GM11168 (cell line): ENCODE data around the gene ZBTB48.
"Not testable (repeated sequence)": the region's sequence is repeated elsewhere in the genome, so short reads cannot be mapped to it uniquely, and the experiment has no call there.

Experiments used
- in situ Hi-C: fragments of 300-500 bp; cut with MboI; formaldehyde crosslinking; loops from one replicate; pipeline ENCODE4 v1.12.0; 2022; ENCODE audit warnings: low sequenced_read_pairs; ENCODE audit not compliant: unreplicated experiment

ZBTB48 gene

DNA sequence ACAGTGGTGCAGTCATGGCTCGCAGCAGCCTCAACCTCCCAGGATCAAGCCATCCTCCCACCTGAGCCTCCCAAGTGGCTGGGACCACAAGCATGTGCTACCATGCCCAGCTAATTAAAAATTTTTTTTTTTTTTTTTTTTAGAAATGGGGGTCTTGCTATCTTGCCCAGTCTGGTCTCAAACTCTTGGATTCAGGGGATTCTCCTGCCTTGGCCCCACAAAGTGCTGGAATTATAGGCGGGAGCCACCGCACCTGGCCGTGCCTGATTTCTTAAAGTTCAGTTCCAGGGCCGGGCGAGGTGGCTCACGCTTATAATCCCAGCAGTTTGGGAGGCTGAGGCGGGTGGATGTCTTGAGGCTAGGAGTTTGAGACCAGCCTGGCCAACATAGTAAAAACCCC is 51.3 kb downstream of the ZBTB48 start:
- in situ Hi-C loops: no loop called here

DNA sequence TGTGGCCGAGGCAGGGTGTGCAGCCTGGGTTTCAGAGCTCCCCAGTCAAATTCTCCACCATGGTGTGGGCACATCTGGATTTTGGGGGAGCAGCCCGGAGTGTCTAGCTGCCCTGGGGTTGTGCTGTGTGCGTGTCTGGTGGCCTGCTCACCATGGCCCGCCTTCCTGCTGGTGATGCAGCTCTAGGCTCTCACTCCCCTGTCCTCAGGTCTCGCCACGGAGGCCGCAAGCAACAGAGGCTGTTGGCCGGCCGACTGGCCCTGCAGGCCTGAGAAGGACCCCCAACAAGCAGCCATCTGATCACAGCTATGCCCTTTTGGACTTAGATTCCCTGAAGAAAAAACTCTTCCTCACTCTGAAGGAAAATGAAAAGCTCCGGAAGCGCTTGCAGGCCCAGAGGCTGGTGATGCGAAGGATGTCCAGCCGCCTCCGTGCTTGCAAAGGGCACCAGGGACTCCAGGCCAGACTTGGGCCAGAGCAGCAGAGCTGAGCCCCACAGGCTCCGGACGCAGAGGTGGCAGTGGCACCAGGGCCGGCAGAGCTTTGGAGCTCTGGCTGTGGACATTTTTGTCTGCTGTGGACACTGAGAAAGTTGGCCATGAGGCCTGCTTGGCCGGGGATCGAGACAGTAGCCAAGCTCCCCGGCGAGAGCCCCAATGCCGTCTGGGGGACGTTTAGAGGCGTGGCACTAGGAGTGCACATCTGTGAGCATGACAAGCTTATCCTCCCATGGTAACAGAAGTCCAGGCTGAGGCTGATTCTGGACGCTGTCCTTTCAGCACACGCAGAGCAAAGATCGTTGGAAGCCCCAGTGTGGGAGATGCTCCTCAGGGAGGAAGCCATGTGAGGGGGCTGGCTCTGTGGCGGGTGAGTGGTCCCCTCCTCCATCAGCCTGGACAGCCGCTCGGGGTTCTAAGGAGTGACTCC is 53.1 kb downstream of the ZBTB48 start:
- in situ Hi-C loops: no loop called here

DNA sequence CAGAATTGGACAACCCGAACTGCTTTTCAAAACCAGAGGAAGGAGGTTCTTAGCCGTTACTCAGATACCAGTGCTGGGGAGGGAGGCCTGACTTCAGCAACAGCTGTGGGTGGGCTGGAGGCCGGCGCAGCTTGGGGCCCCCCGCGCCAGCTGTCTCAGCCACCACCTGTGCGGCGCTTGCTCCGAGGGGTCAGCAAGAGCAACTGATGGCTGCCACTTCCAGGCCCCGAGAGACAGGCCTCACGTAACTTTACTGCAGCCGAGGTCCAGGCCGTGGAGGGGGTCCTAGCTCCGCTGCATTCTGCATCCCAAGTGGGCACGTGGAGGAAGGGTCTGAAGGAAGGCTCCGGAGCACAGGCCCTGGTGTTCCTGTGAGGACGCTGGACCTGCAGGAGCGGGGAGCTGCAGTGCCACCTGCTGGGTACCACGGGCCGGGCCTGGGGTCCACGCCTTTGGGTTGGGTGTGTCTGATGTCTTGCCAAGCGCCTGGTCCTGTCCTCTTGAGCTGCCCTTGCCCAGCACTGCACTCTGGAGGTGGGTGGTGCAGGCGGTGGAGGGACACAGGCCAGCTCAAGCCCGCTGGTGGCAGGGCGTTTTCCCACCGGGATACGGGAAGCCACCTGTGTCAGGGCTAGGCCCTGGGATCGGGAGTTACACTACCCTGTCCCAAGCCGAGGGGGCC is 54.7 kb downstream of the ZBTB48 start:
- in situ Hi-C loops: no loop called here

DNA sequence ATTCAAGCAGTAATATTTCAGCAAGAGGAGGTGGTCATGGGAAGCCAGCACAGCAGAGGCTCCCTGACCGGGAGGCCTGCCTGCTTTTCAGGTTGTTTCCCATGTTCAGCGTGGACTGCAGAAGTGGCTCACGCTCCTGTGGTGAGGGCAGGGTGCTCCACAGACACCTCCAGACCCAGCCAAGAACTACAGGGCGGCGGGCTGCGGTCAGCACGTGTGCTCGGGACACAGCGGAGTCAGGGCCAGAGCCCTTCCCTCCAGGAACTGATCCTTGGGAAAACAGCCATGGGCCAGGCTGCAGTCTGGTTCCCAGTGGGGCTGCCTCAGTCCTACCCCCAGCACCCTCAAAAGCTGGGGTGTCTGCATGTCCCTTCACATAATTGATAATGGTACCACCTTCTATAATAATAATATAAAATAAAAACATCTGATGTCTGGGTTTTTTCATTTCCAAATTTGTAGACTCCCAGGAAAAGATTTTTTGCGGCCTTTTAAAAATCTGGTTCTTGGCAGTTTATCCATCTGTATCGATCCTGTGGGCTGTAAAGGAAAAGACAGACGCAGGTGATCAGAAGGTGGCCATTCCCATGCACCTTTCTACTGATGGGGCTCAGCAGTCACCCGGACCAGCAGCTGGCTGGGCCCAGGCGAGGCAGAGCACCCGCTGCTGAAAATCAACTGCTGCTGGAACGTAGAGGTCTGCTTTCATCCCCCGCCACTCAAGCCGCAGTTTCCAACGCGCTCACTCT is 55.5 kb downstream of the ZBTB48 start:
- in situ Hi-C loops: no loop called here

DNA sequence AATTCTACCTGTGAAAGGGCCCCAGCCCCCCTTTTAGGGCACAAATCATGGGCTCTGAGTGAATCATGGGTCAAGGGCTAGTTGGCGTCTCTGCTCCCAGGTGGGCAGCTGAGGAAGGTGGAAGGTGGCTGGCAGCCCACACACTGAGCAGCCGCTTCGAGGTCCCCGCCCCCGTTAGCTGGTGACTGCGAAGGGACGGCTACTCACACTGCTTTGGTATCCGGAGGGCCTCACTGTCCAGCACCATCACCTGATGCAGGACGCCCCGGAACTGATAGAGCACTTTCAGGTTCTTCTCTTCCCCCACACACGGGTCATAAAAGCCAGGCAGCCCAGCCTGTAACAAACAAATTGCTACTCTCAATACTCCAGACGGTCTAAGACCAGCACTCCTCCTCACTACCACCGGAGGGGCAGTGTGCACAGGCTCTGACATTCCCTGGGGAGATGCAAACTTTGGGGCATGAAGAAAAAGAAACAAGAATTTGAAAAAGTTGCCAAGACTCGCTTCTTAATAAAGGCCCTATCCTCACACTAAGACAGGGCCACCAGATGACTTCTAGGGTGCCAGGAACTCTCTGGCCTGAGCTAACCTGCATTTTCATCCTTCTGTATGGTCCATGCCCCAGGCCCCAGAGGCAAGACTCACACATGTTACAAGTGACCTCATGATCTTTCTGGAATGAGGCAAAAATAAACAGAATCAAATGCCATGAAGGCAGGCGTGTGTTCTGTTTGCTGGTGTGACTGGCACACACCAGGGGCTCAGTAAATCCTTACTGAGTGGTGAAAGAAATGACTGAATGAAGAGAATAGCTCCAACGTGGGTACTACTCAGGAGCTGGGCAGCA is 56.3 kb downstream of the ZBTB48 start:
- in situ Hi-C loops: no loop called here

DNA sequence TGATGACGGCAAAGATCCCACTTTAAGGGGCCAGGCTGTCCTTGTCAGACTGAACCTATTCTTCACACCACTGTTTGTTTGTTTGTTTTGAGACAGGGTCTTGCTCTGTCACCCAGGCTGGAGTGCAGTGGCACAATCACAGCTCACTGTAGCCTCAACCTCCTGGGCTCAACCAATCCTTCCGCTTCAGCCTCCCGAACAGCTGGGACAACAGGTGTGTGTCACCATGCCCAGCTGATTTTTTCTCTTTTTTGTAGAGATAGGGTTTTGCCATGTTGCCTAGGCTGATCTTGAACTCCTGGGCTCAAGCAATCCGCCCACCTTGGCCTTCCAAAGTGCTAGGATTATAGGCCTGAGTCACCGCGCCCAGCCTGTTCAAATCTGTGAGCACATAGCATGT is 57.0 kb downstream of the ZBTB48 start:
- in situ Hi-C loops: not testable (repeated sequence)

DNA sequence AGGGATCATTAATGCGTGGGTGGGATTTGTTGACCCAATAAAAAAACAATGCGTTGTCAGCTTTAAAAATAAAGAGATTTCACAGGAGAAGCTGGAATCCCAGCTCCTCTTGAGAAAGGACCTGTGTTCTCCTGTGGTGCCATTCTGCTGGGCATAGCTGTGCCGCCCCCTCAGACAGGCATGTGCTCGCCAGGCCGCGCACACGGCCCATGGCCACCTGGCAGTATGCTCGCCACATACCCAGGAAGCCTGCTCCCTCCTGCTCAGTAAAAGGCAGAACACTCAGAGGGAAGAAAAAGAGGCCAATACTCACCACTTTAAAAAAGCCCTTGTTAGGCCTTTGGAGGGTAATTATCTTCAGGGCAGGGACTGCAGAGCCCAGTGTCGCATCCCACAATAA is 58.0 kb downstream of the ZBTB48 start:
- in situ Hi-C loops: no loop called here

DNA sequence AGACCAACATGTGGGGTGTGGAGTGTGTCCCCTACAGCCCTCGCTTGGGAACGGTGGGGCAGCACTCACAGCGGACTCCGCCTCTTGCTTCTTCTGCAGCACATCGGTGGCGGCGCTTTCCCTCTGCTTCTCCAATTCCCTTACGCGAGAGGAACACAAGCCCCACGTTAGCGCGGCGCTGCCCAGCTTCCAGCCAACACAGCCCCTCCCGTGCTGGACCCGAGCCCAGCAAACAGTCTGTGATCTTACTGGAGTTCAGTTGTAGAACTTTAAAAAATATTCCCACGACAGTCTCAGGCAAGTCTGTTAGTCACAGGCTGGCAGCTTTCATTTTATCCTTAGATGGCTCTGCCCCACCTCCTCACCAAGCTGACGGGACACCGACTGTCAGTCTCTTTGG is 58.4 kb downstream of the ZBTB48 start:
- in situ Hi-C loops: no loop called here
